Pancreas (tissue), 10 donors: ENCODE data around the gene YEATS2. TPM values are rescaled to one million over a fixed set of nuclear protein-coding genes. Genes with fewer than 3 reads are reported as not detected.
"Not testable (repeated sequence)": the region's sequence is repeated elsewhere in the genome, so short reads cannot be mapped to it uniquely, and the experiment has no call there.

ENCODE experiments used
- ATAC-seq, 4 donors: fragments of 200-7000 bp; cut with Tn5 transposase; one replicate each; pipeline versions ENCODE4 v1.8.0 to v1.9.1; 2020; ENCODE audit warnings: mild to moderate bottlenecking in 4 of 4, moderate library complexity in 4 of 4
- DNase-seq, 6 donors: peaks; one replicate each; pipeline ENCODE4 v3.0.0-alpha.2; 2020
- FAIRE-seq: peaks from 2 replicates; lab custom pipeline; 2012; peaks lifted over from hg19 to GRCh38; lab: Jason Lieb, UNC
- H3K27ac ChIP-seq, 4 donors: fragments of 200-600 bp; sonication (generic); 1 replicate in 3 of 4; 2 replicates in 1 of 4; pipeline versions ENCODE4 v1.5.0 to v1.8.0; 2020
- H3K27me3 ChIP-seq, 4 donors: fragments of 200-600 bp; one replicate each; pipeline ENCODE4 v1.8.0; 2021
- H3K36me3 ChIP-seq, 3 donors: fragments of 200-600 bp; sonication (generic) in 1 of 3; one replicate each; pipeline versions ENCODE4 v1.5.0 to v1.8.0; 2020 to 2021
- H3K4me1 ChIP-seq, 3 donors: fragments of 200-600 bp; one replicate each; pipeline ENCODE4 v1.8.0; 2021
- H3K4me3 ChIP-seq, 4 donors: fragments of 200-600 bp; sonication (generic) in 2 of 4; one replicate each; pipeline versions ENCODE4 v1.5.0 to v1.8.0; 2020 to 2021
- H3K9me3 ChIP-seq, 4 donors: fragments of 200-600 bp; one replicate each; pipeline ENCODE4 v1.8.0; 2021
- WGBS, 2 donors: extraction: QIAGEN DNeasy Blood & Tissue Kit; methylation state at CpG; one replicate each; pipeline ENCODE4 v1.1.7; 2013; 5-methylcytosine and 5-hydroxymethylcytosine counted together
- intact Hi-C, 3 donors: fragments of 100-400 bp; cut with DNase I; formaldehyde crosslinking; loops; one replicate each; pipeline versions ENCODE4 v1.11.1 to v1.14.2; 2022
- polyA plus RNA-seq, 2 donors: library from polyadenylated mRNA; stranded (reverse); fragments of 200-250 nt; gene quantifications; one replicate each; pipeline ENCODE4 v1.2.3, GENCODE V29; 2013
- total RNA-seq, 6 donors: library from RNA; stranded (reverse); fragmentation: NEBNext Ultra II Directional in 4 of 6; extraction: Animal tissue kit (Norgen Biotek cat#: 25700) in 4 of 6; gene quantifications; one replicate each; pipeline versions ENCODE4 v1.2.1 to v1.2.4, GENCODE V29; 2021 to 2023
- TF ChIP-seq, protein P1 (sequence below), 4 donors: fragments of 200-600 bp; sonication (generic) in 3 of 4; IDR thresholded peaks; one replicate each; pipeline versions ENCODE4 v1.5.0 to v1.8.0; 2021; ENCODE audit warnings: antibody characterized with exemption in 4 of 4
- donor health status: healthy with polysubstance abuse.
- donor health status: DM: no; HTN: no; CAD: no; lungs with moderate emphysema.
- donor health status: DM: no; HTN: no; CAD: no.
- donor health status: control.
- donor health status: control.
- donor health status: Bipolar disorder and iron deficiency.
- donor health status: DM: yes; HTN: yes; CAD: no.
- donor health status: DM: no; HTN: no; CAD: no.
- donor health status: DM: no; HTN: no; CAD: no.
- donor health status: DM: yes; HTN: yes; CAD: no.

The YEATS2 gene
- total and polyA plus RNA-seq, 8 donors = 5.7 to 12.8 (median 6.4) TPM

- Histone ChIP-seq H3K4me1 (no peaks in the 10 kb centered on the region), H3K27me3 (no peaks in the 10 kb centered on the region), H3K4me3 (no peak overlapping the region), H3K9me3 (no peaks in the 10 kb centered on the region), H3K27ac (no peak overlapping the region), H3K36me3 (no peaks in the 10 kb centered on the region)
- DNase-seq (no peak), ATAC-seq (no peak), FAIRE-seq (no peak)
- TF ChIP-seq, protein P1, sequence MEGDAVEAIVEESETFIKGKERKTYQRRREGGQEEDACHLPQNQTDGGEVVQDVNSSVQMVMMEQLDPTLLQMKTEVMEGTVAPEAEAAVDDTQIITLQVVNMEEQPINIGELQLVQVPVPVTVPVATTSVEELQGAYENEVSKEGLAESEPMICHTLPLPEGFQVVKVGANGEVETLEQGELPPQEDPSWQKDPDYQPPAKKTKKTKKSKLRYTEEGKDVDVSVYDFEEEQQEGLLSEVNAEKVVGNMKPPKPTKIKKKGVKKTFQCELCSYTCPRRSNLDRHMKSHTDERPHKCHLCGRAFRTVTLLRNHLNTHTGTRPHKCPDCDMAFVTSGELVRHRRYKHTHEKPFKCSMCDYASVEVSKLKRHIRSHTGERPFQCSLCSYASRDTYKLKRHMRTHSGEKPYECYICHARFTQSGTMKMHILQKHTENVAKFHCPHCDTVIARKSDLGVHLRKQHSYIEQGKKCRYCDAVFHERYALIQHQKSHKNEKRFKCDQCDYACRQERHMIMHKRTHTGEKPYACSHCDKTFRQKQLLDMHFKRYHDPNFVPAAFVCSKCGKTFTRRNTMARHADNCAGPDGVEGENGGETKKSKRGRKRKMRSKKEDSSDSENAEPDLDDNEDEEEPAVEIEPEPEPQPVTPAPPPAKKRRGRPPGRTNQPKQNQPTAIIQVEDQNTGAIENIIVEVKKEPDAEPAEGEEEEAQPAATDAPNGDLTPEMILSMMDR (IDR thresholded peaks at IDR 0.05) = no peak
- intact Hi-C loops = no loop called here
- 73 to 79% methylated on average over 2 of the region's 2 CpGs for WGBS, 2 donors
These were observed 39.5 kb downstream of the YEATS2 start for GRCh38 chr3:183737116-183737515.

- H3K4me1 ChIP-seq, H3K4me3 ChIP-seq, H3K9me3 ChIP-seq, DNase-seq, H3K36me3 ChIP-seq, intact Hi-C loops, ATAC-seq, FAIRE-seq, H3K27me3 ChIP-seq, H3K27ac ChIP-seq: not testable (repeated sequence)
- 100% methylated on average over 1 of the region's 1 CpG; no CpG with 5 or more reads in 1 of the 2 donors for WGBS, 2 donors
These were observed 42.6 kb downstream of the YEATS2 start for GRCh38 chr3:183740154-183740553.

- ATAC-seq (no peak), FAIRE-seq (no peak), DNase-seq (no peak)
- Histone ChIP-seq H3K4me3 (no peak overlapping the region), H3K27ac (no peak overlapping the region), H3K27me3 (no peaks in the 10 kb centered on the region), H3K9me3 (no peaks in the 10 kb centered on the region), H3K4me1 (no peaks in the 10 kb centered on the region), H3K36me3 (peaks cover 0 to 3% (median 0%) of the 10 kb centered on the region in 3 donors)
- 86 to 88% methylated on average over 7 of the region's 7 CpGs for WGBS, 2 donors
- TF ChIP-seq, protein P1 (IDR thresholded peaks at IDR 0.05) = no peak
- intact Hi-C loops = no loop called here
These were observed 45.6 kb downstream of the YEATS2 start for GRCh38 chr3:183743231-183743630.

GRCh38 chr3:183745300-183746098 is 47.9 kb downstream of the YEATS2 start:
- 81 to 88% methylated on average over 16 of the region's 16 CpGs for WGBS, 2 donors
- Histone ChIP-seq H3K4me3 (no peak overlapping the region), H3K4me1 (no peaks in the 10 kb centered on the region), H3K27me3 (no peaks in the 10 kb centered on the region), H3K36me3 (peaks cover 0 to 7% (median 0%) of the 10 kb centered on the region in 3 donors), H3K9me3 (no peaks in the 10 kb centered on the region), H3K27ac (no peak overlapping the region)
- ATAC-seq (no peak), DNase-seq (no peak), FAIRE-seq (no peak)
- TF ChIP-seq, protein P1 (IDR thresholded peaks at IDR 0.05) = no peak
- intact Hi-C loops = no loop called here

DNA sequence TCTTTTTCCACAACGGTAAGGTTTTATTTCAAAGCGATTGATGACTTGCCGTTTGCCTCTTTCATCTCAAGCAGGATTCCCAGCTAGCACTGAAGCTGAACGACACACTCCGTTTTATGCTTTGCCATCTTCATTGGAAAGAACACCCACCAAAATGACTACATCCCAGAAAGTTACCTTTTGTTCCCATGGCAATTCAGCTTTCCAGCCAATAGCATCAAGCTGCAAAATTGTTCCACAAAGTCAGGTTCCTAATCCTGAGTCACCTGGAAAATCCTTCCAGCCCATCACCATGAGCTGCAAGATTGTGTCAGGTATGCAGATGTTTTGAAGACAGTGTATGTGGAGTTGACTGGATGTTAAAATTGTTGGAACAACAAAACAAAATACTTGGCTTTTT is 56.5 kb downstream of the YEATS2 start:
- no peak overlapping the region for H3K4me3 ChIP-seq
- WGBS, 2 donors = 89 to 90% methylated on average over 5 of the region's 5 CpGs
- H3K9me3 ChIP-seq = no peaks in the 10 kb centered on the region
- H3K27me3 ChIP-seq = no peaks in the 10 kb centered on the region
- TF ChIP-seq, protein P1 (IDR thresholded peaks at IDR 0.05) = no peak
- no peaks in the 10 kb centered on the region for H3K4me1 ChIP-seq
- H3K36me3 ChIP-seq = peaks cover 0 to 22% (median 0%) of the 10 kb centered on the region in 3 donors
- intact Hi-C loops = no loop called here
- DNase-seq = no peak
- no peak for ATAC-seq
- no peak overlapping the region for H3K27ac ChIP-seq
- FAIRE-seq = no peak
